Left renal cortex interstitium (tissue), 4 donors: ENCODE results near the gene NCAPH2. TPM values are rescaled to one million over a fixed set of nuclear protein-coding genes. Genes with fewer than 3 reads are reported as not detected.
A peak's percentile ranks its signal among the peaks of the same experiment; 100 is the strongest.

Source experiments
- DNase-seq, 4 donors: peaks; one replicate each; pipeline ENCODE4 v3.0.0-alpha.2; 2013; ENCODE audit warnings: low read depth in 4 of 4, low spot score in 2 of 4, missing footprints in 1 of 4
- polyA plus RNA-seq, 4 donors: library from polyadenylated mRNA; unstranded; fragments of 120-200 nt; gene quantifications; one replicate each; pipeline ENCODE4 v1.2.1, GENCODE V29; 2013; ENCODE audit not compliant: insufficient read length in 4 of 4

Gene NCAPH2
- polyA plus RNA-seq, 4 donors: 35.8 to 57.9 (median 53.3) TPM

- DNase-seq: no peak
Measured at GRCh38 chr22:50488886-50489285, 19.1 kb upstream of the NCAPH2 start.

DNA sequence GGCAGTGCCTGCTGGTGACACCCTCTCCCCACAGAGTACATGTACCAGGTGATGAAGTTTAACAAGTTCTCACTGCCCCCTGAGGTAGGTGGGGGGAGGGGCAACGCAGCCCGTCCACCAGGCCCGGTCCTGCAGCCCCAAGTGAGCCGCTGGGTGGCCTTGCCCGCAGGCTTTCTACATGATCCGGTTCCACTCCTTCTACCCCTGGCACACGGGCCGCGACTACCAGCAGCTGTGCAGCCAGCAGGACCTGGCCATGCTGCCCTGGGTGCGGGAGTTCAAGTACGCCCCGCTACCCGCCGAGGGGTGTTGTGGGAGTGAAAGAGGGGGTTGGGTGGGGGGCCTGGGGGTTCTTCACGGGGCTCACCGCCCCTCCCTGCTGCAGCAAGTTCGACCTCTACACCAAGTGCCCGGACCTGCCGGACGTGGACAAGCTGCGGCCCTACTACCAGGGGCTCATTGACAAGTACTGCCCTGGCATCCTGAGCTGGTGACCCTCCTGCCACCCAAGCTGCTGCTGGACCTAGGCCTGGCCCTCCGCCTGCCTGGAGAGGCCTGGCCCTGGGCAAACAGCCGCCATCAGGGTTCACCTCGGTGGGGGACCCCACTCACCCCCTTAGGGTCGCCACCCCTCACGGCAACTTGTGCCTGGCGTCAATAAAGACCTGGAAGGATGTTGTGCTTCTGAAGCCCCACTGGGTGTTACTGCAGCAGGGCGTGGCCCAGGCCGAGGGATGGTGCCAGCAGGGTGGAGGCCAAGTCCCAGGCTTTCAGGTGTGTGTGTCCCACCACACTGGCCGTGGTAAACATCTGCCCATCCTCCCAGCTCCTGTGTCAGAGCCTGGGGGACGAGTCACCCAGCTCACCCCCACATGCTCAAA lies 18.4 kb upstream of the NCAPH2 start:
- no peak for DNase-seq

DNA sequence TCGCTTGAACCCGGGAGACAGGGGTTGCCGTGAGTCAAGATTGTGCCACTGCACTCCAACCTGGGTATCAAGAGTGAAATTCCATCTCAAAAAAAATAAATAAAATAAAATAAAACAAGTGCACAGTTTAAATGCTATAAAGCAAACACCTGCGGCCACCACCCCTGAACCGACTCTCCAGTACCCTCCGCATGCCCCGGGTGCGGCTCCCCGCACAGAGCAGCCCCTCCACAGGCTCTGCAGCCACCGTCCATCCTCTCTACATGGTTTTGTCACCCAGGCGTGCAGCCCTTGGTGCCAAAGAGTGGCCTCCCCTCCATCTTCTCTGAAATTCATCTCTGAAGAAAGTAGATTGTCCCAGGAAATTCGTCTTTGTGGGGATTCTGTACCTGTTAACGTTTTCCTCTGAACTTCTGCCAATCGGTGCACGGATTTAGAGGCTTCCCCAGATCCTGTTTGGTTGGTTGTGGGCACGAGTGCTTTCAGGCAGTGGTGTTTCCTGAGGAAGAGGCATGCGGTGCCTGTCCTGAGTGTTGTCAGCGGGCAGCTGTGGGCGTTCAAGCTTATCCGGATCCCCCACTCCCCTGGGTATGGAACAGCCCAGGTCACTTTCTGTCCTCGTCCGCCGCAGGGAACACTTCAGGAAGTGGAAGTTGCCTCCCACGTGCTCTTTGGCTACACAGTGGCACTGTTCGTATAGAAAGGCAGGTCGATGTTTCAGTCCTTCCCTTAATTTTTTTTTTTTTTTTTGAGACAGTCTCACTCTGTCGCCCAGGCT lies 17.3 kb upstream of the NCAPH2 start:
- DNase-seq: no peak

- DNase-seq: no peak
Measured at GRCh38 chr22:50497093-50497492, 10.9 kb upstream of the NCAPH2 start.

DNA sequence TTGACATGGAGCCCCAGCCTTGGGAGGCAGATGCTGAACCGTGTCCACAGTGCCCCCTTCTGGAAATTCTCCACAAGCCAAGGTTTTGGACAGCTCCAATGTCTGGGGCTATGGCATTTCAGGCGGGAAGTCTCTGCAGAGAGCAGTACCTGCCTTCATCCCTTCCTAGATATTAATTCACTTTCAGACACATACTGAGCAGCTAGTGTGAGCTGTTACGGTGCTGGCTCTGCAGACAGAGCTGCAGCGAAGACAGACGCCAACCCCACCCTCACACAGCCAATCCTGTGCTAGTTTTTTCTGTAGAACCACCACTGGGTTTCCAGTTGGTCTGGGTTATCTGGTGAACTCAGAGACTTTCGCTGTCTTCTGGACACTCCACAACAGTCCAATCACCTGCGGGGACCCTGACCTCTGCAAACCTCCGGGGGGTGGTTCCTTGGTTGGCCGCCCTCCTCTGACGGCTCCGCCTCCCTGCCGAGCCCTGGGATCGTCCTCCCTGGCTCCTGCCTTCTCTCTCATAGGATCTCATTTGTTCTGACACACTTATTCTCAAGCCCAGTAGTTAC lies 9.6 kb upstream of the NCAPH2 start:
- peak in 1 of 4 donors; percentile 69 for DNase-seq

DNA sequence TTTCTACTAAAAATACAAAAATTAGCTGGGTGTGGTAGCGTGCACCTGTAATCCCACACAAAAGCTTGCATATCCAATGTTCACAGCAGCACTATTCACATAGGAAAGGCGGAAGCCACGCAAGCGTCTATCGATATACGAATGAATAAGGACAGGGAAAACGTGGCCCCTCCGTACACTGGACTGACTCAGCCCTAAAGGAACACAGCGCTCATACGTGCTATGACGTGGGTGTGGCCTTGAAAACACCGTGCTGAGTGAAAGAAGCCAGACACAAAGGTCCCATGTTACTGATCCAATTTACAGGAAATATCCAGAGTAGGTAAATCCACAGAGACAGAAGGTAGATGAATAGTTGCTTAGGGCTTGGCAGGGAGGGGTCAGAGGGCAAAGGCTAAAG lies 7.6 kb upstream of the NCAPH2 start:
- DNase-seq: no peak

- DNase-seq: no peak
Measured at GRCh38 chr22:50502096-50502495, 5.9 kb upstream of the NCAPH2 start.

GRCh38 chr22:50502628-50503474 lies 5.2 kb upstream of the NCAPH2 start:
- DNase-seq: no peak

GRCh38 chr22:50503475-50504145 lies 4.4 kb upstream of the NCAPH2 start:
- DNase-seq: no peak

DNA sequence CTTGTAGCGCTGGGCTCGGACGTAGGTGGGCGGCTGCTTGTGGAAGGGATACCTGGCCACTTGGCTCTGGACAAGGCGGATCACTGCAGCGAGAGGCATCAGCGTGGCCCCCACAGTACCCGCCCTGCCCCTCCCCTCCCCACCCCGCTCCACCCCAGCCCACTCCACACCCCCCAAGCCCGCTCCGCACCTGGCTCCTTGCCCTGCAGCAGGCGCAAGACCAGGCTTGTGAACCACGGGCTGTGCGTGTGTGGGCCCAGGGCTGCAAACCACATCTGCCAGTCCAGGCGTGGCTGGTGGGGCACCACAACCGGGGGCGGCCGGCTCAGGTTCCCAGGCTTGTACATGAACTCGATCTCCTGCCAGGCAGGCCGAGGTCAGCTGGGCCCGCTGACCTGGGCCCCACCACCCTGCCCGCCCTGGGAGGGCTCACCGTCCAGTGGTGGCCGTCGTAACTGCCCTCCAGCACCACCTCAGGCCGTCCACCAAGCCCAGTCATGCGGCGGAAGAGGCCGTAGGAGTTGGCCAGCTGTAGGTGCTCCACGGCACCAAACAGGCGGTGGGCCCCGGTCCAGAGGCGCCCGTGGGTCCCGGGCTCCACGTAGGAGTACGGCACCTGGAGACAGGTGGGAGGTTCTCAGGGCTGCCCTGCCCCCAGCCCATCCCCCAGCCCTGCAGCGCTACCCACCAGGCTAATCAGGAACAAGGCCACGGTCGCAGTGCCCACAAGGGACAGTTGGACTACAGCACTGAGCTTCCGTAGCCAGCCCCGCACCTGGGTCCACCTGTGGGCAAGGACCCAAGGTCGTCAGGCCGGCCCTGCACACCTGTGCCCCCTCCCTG lies 3.4 kb upstream of the NCAPH2 start:
- DNase-seq: no peak

GRCh38 chr22:50505276-50505775 lies 2.7 kb upstream of the NCAPH2 start:
- DNase-seq: no peak

- no peak for DNase-seq
Measured at GRCh38 chr22:50505776-50506610, 2.0 kb upstream of the NCAPH2 start.

GRCh38 chr22:50506611-50507420 lies 1.2 kb upstream of the NCAPH2 start:
- DNase-seq: no peak

- DNase-seq: peak in 1 of 4 donors; percentile 50
Measured at GRCh38 chr22:50507421-50507990, 518 bp upstream of the NCAPH2 start, which contains the start of gene LMF2. TSS of gene LMF2 (minus strand) at chr22:50507702. CDS start at chr22:50507675, 27 bp downstream.

DNA sequence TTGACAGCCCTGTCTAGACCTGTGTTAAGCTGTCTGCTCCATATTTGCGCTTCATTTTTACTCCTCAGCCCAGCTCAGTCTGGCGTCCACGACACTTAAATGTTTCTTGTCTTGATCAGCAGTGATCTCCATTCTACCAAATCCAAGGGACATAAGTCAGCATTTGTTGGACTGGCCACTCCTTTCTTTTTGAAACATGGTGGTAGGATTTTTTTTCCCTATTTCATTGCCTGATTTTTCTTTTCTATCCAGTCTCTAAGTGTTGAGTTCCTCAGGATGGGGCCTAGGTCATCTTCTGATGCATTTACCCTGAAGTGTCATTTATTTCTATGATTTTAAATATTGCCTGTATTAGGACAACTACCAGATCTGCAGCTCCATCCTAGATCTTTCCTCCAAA lies 873 bp downstream of the NCAPH2 start:
- no peak for DNase-seq

DNA sequence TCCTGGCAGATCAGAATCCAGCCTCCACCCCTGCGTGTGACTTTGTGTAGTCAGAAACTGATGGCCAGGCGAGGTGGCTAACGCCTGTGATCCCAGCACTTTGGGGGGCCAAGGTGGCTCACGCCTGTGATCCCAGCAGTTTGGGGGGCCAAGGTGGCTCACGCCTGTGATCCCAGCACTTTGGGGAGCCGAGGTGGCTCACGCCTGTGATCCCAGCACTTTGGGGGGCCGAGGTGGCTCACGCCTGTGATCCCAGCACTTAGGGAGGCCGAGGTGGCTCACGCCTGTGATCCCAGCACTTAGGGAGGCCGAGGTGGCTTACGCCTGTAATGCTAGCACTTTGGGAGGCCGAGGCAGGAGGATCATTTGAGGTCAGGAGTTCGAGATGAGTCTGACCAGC lies 5.2 kb downstream of the NCAPH2 start:
- no peak for DNase-seq

DNA sequence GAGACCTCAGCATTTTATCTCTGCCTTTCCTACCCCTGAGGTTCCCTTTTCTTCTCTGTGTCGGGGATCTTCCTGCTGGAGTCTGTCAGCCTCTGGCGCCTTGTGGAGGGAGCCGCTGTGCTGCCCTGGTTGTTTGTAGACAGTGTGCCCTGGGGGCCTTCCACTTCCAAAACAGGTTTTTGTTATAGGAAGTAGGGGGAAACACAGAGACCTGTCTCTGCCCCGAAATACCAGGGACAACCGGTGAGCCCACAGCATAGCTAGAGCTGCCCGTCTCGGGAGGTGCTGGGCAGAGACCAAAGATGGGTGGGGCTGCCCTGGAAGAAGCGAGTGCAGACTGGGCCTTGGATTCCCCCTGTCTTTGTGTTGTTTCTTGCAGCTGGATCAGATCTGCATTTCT lies 8.0 kb downstream of the NCAPH2 start:
- DNase-seq: no peak
